Measurements from ENCODE around the gene TRAF7.

The TRAF7 gene

DNA sequence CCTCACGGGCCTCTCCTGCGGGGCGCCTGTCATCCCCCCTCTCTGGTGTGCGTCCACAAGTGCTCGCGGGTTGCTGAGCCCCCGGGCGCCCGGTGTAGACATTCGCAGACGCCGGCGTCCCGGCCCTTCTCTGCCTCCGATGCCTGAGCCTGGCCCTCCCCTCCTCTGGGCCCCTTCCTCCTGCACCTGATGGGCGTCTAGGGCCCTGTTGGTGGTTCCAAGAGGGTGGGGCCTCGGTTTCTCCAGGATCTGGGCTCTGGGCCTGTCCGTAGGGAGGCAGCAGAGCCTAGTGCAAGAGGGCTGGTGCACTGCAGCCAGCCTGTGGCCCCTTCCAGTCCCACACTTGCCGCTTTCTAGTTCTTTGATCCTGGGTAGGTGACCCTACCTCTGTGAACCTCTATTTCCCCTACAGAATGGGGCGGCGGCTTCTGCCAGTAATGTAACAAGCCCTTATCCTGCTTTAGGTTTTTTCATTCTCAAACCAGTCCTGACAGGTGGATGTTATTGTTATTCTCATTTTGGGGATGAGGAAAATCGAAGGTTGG lies 68.4 kb downstream of the TRAF7 start:
- DNase-seq, result peak in 2 of 5 donors; percentile 18 to 35

GRCh38 chr16:2226245-2226793 lies 70.7 kb downstream of the TRAF7 start:
- DNase-seq, result no peak

DNA sequence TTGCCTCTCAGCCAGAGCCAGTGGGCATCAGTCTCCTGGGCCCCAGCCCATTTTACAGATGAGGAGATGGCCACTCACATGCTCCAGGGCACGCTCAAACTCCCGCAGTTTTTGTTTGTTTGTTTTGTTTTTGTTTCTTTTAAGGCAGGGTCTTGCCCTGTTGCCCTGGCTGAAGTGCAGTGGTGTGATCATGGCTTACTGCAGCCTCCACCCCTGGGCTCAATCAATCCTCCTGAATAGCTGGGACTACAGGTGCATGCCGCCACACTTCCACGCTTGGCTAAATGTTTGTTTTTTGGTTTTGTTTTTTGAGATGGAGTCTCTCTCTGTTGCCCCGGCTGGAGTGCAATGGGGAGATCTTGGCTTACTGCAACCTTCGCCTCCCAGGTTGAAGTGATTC lies 71.3 kb downstream of the TRAF7 start:
- no peak for DNase-seq

Data from T-helper 1 cell (primary cell).